Stimulated activated CD8-positive, alpha-beta memory T cell treated with anti-CD3 and anti-CD28 coated beads, Interleukin-12 subunit alpha, Interleukin-12 subunit beta, amount 100 ng/mL, for 4 hours (primary cell): Measurements from ENCODE around the gene SPDYE6.
"Not testable (repeated sequence)": the region's sequence is repeated elsewhere in the genome, so short reads cannot be mapped to it uniquely, and the experiment has no call there.

Experiments
- DNase-seq: peaks from one replicate; pipeline ENCODE4 v3.0.0-alpha.2; 2020; ENCODE audit warnings: low read depth

Gene SPDYE6

DNA sequence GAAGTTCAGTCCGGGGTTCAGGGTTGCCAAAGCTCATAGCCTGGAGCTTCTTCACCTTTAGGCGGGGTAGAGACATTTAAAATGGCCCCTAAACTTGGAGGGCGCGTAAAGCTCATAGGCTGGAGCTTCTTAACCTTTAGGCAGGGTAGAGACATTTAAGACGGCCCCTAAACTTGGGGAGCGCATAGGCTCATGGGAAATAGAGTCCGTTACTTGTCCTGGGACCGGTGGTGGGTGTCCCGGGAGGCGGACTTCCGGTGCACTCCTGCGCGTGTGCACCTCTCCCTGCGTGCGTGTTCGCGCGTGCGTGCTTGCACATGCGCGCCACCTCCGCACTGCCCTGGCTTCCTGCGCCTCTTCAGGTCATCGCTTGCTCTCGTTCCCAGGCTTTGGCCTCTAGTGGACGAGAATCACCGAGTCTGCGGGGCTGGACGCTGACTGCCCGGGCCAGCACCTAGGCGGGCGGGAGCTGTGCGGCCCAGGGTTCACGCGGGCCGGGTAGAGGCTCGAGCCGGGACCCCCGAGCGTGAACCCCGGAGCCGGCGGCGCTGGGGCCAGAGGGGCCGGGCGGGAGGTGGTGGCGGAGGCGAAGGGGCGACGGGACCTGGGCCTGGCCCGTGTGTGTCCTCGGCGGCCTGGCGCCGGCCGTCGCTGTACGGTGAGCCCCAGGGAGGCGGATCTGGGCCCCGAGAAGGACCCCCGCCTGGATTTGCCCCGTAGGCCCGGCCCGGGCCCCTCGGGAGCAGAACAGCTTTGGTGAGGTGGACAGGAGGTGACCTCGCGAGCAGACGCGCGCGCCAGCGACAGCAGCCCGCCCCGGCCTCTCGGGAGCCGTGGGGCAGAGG lies 7.5 kb upstream of the SPDYE6 start:
- peak; percentile 90 for DNase-seq

DNA sequence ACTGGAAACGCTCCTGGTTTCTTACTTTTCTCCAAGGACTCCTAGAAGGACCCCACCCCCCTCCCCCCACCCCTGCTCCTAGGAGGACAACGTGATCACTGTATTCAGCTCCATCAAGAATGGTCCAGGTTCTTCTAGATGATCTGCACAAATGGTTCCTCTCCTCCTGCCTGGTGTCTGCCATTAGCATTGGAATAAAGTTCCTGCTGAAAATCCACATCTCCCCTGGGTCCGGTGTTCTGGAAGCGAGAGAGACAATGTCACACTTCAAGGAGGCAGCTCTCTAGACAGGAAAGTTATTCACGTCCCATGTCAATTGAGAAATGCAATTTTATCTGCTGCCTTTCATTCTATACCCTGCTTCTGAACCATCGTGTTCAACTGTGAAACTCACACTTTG lies 9.3 kb downstream of the SPDYE6 start:
- not testable (repeated sequence) for DNase-seq

DNA sequence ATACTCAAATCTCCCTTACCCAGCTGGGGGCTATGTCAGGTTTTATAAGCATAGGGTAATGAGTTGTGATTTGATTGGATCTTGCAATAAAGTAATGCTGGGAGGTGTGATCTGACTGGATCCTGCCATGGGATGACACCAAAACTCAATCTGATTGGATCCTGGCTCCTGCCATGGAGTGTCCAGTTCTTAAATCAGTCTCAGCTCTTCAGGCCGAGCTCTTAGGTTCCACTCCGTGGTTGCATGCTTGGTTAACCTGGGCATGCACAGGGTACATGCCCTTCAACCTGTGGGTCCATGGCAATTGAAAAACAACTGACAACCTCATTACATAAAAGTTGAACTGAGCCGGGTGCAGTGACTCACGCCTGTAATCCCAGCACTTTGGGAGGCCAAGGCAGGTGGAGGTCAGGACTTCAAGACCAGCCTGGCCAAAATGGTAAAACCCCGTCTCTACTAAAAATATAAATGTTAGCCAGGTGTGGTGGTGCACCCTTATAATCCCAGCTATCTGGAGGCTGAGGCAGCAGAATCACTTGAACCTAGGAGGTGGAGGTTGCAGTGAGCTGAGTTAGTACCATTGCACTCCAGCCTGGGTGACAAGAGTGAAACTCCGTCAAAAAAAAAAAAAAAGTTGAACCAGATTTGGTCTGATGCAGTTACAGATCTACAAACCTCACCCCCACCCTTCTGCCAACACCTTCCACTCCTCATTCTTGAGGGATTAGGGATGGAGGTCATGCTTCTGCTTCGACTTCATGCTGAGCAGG lies 15.5 kb downstream of the SPDYE6 start:
- not testable (repeated sequence) for DNase-seq

DNA sequence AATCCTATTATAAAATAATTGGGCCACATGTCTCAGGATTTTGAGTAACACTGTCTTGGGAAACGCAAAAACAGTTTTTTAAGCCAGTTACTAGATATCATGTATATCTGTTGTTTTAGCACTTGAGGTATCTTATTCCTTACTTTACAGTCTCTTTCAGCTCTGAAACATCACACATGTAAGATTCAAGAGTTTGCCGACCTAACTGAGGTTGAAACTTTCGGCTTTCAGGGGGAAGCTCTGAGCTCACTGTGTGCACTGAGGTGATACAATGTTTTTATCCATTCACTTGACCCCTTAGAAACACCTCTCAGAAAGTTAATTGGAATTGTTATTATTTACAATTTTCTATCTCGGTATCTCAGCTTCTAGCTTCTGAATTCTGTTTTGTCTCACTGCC lies 18.8 kb downstream of the SPDYE6 start:
- DNase-seq, result not testable (repeated sequence)

DNA sequence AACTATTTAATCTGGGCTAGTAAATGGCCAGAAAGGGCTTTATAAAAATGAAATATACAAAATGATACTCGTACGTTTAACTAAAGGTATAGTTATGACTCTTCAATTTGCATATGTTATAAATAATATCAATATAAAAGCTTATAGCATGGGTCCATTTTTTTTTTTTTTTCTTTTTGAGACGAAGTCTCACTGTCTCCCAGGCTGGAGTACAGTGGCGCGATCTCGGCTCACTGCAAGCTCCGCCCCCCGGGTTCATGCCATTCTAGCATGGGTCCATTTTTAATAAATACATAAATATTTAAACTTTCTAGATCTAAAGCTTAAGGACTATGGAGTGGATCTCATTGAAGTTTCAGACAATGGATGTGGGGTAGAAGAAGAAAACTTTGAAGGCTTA lies 19.2 kb downstream of the SPDYE6 start:
- DNase-seq, result not testable (repeated sequence)

DNA sequence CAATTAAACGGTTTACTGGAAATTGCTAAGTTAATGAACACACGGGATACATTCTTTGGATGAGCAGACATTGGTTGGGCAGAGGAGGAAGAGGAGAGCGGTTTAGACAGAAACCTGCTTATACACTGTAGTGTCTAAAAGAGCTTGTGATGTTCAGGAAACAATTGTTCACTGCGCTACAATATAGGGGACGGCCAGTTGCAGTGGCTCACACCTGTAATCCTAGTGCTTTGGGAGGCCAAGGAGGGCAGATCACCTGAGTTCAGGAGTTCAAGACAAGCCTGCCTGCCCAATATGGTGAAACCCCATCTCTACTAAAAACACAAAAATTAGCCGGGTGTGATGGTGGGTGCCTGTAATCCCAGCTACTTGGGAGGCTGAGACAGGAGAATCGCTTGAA lies 20.7 kb downstream of the SPDYE6 start:
- not testable (repeated sequence) for DNase-seq

DNA sequence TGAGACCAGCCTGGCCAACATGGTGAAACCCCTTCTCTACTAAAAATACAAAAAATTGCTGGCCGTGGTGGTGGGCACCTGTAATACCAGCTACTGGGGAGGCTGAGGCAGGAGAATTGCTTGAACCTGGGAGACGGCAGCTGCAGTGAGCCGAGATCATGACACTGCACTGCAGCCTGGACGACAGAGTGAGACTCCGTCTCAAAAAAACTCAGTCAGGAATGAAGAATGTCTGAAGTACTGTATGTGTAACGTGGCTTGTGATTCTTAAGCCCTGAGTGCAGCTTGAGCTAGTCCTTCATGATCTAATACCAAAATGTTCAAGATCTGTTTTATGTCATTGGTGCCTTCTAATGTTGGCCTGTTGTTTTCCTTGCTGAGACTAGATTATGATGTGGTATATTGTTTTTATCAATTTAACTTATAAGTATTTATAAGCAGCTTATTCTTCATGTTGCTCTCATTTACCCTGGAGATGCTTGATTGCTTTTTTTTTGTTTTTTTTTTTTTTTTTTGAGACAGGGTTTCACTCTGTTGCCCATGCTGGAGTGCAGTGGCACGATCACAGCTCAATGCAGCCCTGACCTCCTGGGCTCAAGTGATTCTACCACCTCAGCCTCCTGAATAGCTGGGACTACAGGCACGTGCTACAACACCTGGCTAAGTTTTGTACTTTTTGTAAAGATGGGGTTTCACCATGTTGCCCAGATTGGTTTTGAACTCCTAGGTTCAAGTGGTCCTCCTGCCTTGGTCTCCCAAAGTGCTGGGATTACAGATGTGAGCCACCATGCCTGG lies 25.4 kb downstream of the SPDYE6 start:
- not testable (repeated sequence) for DNase-seq

DNA sequence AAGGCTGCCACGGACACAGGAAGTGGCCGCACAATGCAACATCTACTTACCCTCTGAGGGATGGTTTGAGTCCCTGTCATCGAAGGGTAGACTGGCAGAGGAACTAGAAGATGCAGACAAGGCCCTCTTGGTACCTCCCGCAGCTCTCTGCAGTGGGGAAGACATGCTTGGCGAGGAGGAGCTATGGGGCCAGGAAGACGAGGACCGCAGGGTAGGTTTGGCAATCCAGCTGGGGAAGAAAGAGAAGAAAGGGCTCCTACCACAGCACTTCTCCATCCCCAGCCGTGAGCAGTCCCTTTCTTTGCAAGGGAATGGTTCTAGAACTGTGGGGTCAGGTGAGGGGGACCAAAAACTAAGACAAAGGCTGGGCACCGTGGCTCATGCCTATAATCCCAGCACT lies 26.9 kb downstream of the SPDYE6 start:
- not testable (repeated sequence) for DNase-seq

DNA sequence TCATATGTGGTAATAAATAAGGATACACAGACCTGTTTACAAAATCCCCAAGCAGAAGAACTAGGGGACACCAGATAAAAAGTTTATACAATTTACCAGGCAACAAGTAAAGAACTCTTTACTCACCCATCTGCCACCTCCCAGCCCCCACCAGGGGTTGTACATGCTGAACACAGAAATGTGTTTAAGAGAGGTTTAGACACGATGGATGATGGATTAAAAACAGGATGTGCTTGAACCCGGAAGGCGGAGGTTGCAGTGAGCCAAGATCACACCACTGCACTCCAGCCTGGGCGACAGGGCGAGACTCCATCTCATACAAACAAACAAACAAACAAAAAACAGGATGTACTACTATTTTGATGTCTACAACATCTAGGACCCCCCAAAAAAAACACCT lies 27.4 kb downstream of the SPDYE6 start:
- not testable (repeated sequence) for DNase-seq

DNA sequence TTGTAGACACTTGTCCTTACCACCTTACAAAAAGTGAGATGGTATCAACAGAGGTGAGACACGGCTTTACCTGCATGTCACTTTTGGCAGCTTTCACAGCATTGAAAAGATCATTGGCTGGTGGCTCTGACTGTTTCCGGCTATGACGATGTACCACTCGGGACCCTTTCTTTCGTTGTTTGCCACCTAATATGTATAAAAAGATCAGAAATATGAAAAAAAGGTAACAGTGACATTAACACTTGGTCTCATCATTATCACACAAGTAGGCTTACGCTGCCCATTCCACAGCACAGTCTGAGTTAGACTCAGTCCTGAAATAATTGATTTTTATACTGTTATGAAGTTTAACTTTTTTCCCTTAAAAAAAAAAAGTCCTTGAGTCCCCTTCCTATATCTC lies 29.1 kb downstream of the SPDYE6 start:
- not testable (repeated sequence) for DNase-seq

DNA sequence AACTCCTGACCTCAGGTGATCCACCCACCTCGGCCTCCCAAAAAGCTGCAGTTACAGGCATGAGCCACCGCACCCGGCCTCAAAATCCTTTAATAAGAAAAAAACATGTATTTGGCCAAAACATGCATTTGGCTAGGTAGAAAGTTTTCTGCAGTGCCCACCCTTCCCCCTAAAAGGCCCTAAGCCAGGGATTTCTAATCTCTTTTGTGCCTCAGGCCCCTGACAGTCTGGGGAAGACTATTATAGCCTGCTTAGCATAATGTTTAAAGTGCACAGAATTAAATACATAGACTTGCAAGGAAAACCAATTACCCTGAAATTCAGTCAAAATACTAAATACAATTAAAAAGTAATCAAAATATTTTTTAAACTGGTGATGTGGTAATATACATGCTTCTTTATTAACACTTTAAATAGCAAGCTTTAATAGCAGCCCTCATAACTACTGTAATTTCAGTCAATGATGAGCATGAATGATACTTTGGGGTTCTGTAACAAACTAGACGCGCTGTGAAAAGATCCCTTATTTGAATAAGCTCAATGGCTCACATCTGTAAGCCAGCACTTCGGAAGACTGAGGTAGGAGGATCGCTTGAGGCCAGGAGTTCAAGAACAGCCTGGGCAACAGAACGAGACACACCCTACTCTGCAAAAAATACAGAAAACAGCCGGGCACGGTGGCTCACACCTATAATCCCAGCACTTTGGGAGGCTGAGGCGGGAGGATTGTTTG lies 29.9 kb downstream of the SPDYE6 start:
- DNase-seq, result no peak

DNA sequence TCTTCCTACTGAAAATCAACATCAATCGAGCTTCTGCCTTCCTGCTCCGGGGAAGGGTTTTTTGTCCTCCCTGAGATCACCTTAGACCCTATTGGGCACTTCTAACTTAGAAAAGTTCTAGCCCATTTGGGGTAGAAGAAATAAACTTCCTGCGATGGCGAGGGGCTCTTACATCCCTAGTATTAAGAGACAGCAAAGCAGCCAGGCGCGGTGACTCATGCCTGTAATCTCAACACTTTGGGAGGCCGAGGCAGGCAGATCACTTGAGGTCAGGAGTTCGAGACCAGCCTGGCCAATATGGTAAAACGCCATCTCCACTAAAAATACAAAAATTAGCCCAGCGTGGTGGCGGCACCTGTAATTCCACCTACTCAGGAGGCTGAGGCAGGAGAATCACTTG lies 31.1 kb downstream of the SPDYE6 start:
- not testable (repeated sequence) for DNase-seq

DNA sequence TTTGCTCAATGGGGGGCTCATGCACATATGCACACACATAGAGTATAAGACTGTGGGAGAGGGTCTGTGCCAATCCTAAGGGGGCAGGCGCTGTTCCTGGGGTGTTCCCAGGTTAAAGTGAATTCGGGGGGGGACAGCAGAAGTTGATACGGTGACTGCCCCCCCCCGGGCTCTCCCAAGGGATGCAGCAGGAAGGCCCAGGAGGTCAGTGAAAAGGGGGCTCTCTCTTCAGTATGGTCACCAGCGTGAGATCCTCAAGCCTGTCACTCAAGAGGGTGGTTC lies 32.4 kb downstream of the SPDYE6 start:
- DNase-seq, result no peak

DNA sequence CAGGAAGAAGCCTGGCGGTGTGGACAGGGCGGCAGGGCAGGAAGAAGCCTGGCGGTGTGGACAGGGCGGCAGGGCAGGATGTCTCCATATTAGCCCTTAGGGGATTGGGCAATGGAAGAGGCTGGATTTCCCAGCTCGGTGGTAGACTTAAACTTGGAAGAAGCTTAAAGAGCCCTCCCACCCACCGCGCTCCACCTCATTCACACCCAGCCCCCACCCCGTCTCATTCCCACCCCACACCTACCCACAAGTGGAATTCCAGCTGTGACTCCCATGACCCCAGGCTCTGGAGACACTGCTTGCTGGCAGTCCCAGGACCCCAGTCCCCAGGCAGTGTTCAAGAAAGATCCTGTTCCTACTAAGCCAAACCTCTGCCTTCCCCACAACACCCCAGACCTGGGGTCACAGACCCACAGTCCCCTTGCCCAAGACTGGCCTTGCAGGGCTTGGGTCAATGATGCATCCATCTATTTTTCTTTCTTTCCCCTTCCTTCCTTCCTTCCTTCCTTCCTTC lies 34.0 kb downstream of the SPDYE6 start:
- no peak for DNase-seq

DNA sequence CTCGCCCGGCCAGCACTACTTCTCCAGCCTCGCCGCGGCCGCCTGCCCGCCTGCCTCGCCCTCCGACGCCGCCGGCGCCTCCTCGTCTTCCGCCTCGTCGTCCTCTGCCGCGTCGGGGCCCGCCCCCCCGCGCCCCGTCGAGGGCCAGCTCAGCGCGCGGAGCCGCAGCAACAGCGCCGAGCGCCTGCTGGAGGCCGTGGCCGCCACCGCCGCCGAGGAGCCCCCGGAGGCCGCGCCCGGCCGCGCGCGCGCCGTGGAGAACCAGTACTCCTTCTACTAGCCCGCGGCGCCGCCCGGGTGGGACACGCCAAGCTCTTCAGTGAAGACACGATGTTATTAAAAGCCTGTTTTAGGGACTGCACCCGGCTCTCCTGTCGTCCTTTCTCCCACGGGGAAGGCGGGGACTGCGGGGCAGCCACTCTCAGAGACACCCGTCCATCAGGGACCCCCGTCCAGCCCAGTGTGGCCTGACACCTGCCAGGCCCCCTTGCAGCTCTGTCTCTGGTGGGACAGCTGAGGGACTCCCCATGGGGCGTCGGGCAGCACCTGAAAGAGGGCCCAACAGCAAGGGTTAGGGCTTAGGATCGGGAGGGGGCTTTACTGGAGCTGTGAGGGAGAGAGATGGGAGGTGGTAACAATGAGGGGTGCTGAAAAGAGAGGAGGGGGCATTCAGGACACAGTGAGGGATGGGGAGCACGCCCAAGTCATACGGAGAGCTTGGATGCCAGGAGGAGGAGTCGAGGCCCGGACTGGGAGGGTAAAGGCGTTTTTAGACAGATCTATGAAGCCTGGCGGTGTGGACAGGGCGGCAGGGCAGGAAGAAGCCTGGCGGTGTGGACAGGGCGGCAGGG lies 34.7 kb downstream of the SPDYE6 start:
- no peak for DNase-seq

DNA sequence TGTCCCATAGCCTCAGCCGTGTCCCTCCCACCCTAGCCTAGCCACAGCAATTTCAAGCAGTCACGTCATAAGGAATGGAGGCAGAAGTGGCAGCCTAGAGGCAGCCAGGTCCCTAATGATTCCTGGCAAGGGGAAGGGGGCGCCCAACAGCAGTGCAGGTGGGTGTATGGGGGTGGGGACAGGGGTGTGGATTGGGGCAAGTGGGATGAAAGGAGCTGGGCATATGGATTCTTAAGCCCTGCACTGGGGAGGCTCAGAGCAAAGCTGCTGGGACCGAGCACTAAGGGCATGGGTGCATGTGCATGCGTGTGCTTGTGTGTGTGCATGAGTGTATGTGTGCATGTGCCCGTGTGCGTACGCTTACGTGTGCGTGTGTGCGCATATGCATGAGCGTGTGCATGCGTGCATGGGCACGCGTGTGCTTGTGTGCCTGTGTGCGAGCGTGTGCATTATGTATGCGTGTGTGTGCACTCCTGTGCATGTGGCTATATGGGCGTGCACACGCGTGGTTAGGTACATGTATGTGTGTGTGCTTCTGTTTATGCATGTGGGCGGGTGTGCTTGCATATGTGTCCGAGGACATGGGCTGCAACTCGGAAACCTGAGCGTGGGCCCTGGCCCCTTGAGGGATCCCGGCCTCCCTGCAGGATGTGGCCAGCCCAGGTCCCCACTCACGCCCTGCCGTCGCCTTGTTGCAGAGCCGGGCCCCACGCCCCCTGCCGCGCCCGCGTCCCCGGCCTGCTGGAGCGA lies 35.5 kb downstream of the SPDYE6 start:
- DNase-seq, result no peak

DNA sequence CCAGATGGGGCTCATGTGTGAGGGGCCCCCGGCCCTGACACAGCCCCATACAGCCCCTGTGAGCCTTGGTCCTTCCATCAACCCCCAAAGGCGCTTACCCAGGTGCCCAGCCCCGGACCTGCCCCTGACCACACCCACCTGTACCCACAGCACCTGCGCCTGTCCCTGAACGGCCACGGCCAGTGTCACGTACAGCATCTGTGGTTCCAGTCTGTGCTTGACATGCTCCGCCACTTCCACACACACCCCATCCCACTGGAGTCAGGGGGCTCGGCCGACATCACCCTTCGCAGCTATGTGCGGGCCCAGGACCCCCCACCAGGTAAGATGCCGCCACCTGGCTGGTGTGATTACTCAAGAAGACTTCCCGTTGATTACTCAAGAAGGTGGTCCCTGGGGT lies 36.1 kb downstream of the SPDYE6 start:
- DNase-seq, result no peak

DNA sequence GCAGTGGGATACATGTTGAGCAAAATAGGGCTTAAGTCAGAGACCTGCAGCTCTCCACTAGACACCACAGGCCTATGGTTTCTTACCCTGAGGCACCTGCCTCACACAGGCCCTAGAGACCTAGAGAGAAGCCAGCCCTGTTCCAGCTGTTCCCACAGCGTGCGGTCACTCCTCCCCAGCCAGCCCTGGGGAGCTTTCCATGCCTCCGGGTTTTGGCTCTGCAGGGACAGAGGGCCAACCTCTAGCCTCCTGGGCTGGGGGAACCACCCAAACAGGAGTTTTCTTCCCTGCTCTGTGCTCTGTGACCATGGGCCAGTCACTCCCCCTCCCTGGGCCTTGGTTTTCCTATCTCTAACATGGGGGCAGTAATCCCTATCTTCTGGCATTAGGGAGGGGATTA lies 36.6 kb downstream of the SPDYE6 start:
- no peak for DNase-seq

DNA sequence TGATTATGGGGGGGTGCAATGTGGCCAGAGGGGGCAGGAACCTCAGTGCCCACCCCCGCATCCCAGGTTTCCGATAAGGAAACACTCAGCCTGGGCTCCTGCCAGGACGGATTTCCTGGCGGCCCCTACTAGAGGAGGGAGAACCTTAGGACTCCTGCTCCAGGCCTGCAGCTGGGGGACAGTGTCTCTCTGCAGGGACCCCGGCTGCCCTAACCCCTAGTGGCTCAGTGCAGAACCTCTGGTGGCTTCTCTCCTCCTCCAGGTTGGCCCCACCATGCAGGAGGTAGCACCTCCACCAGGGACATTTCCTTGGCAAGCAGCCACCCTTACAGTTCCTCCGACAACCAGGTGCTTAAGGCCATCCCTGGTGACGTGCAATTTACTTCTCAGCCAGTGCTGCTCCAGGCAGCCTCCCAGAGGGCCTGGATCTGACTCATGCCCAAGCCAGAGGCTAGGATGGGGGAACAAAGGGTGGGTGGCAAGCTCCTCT lies 37.7 kb downstream of the SPDYE6 start:
- DNase-seq, result no peak
